Mesenchymal stem cell (in vitro differentiated cells and primary cell): ENCODE measurements around the gene ARAF.

Experiments used
- DNase-seq: peaks from one replicate; pipeline ENCODE4 v3.0.0-alpha.2; 2013
- H2AFZ ChIP-seq: one replicate; pipeline ENCODE4 v1.6.1; 2013; ENCODE audit warnings: low read depth, mild to moderate bottlenecking, control low read depth, inconsistent platforms, low read length, moderate library complexity
- H2AK5ac ChIP-seq: 2 replicates; pipeline ENCODE4 v1.6.1; 2013; ENCODE audit warnings: low read length, moderate library complexity, mild to moderate bottlenecking, inconsistent platforms; ENCODE audit not compliant: severe bottlenecking
- H2BK120ac ChIP-seq: one replicate; pipeline ENCODE4 v1.6.1; 2013; ENCODE audit warnings: low read depth, mild to moderate bottlenecking, inconsistent platforms, low read length, moderate library complexity
- H2BK12ac ChIP-seq, 2 experiments: one replicate each; pipeline ENCODE4 v1.6.1; 2013; ENCODE audit warnings: inconsistent platforms in 2 of 2, low read length in 2 of 2, mild to moderate bottlenecking in 2 of 2, moderate library complexity in 2 of 2, control low read depth in 1 of 2
- H2BK15ac ChIP-seq: one replicate; pipeline ENCODE4 v1.6.1; 2013; ENCODE audit warnings: mild to moderate bottlenecking, low read depth, inconsistent platforms; ENCODE audit not compliant: poor library complexity, severe bottlenecking
- H2BK5ac ChIP-seq: 2 replicates; pipeline ENCODE4 v1.6.1; 2013; ENCODE audit warnings: low read depth, mild to moderate bottlenecking, low read length, control low read depth, inconsistent platforms; ENCODE audit not compliant: poor library complexity, severe bottlenecking
- H3K14ac ChIP-seq, 2 experiments: one replicate each; pipeline ENCODE4 v1.6.1; 2013; ENCODE audit warnings: inconsistent platforms in 2 of 2, low read length in 2 of 2, control low read depth in 1 of 2, mild to moderate bottlenecking in 1 of 2, moderate library complexity in 1 of 2
- H3K18ac ChIP-seq, 2 experiments: one replicate each; pipeline ENCODE4 v1.6.1; 2013; ENCODE audit warnings: inconsistent platforms in 2 of 2, low read length in 2 of 2, control low read depth in 1 of 2, low read depth in 1 of 2, mild to moderate bottlenecking in 1 of 2
- H3K23ac ChIP-seq, 2 experiments: one replicate each; pipeline ENCODE4 v1.6.1; 2013; ENCODE audit warnings: inconsistent platforms in 2 of 2, low read length in 2 of 2, mild to moderate bottlenecking in 2 of 2, moderate library complexity in 2 of 2, control low read depth in 1 of 2
- H3K27ac ChIP-seq: 2 replicates; pipeline ENCODE4 v1.5.1; 2013; ENCODE audit warnings: mild to moderate bottlenecking, moderate library complexity, low read length, control low read depth, inconsistent platforms; ENCODE audit not compliant: poor library complexity, severe bottlenecking
- H3K27me3 ChIP-seq, 2 experiments: 2 replicates each; pipeline versions ENCODE4 v1.6.1 to v1.7.0; 2013; ENCODE audit warnings: low read length in 2 of 2, mild to moderate bottlenecking in 2 of 2, moderate library complexity in 2 of 2, control low read depth in 1 of 2, inconsistent platforms in 1 of 2; ENCODE audit not compliant: control insufficient read depth in 1 of 2, insufficient read depth in 1 of 2
- H3K36me3 ChIP-seq, 2 experiments: 2 replicates each; pipeline versions ENCODE4 v1.6.1 to v1.7.0; 2013; ENCODE audit warnings: low read length in 2 of 2, control low read depth in 1 of 2, inconsistent platforms in 1 of 2, low read depth in 1 of 2, mild to moderate bottlenecking in 1 of 2; ENCODE audit not compliant: insufficient read depth in 2 of 2, control insufficient read depth in 1 of 2
- H3K4ac ChIP-seq, 2 experiments: one replicate each; pipeline ENCODE4 v1.6.1; 2013; ENCODE audit warnings: inconsistent platforms in 2 of 2, low read length in 2 of 2, mild to moderate bottlenecking in 2 of 2, moderate library complexity in 2 of 2, control low read depth in 1 of 2, low read depth in 1 of 2
- H3K4me1 ChIP-seq: 2 replicates; pipeline ENCODE4 v1.6.1; 2013; ENCODE audit warnings: low read depth, low read length, control low read depth; ENCODE audit not compliant: control insufficient read depth, insufficient read depth
- H3K4me2 ChIP-seq: 2 replicates; pipeline ENCODE4 v1.6.1; 2013; ENCODE audit warnings: low read length, mild to moderate bottlenecking, inconsistent platforms; ENCODE audit not compliant: poor library complexity, severe bottlenecking
- H3K4me3 ChIP-seq, 2 experiments: 2 replicates each; pipeline versions ENCODE4 v1.5.1 to v1.7.0; 2013; ENCODE audit warnings: low read length in 2 of 2, mild to moderate bottlenecking in 2 of 2, control low read depth in 1 of 2, low read depth in 1 of 2; ENCODE audit not compliant: insufficient read depth in 1 of 2
- H3K79me1 ChIP-seq: replicated peaks from 2 replicates; pipeline ENCODE4 v1.6.1; 2013; ENCODE audit warnings: mild to moderate bottlenecking, control low read depth, low read length, inconsistent platforms; ENCODE audit not compliant: poor library complexity, severe bottlenecking
- H3K9ac ChIP-seq: 2 replicates; pipeline ENCODE4 v1.7.0; 2013; ENCODE audit warnings: mild to moderate bottlenecking, low read length, moderate library complexity
- H3K9me3 ChIP-seq: 2 replicates; pipeline ENCODE4 v1.7.0; 2013; ENCODE audit warnings: mild to moderate bottlenecking, low read length; ENCODE audit not compliant: control insufficient read depth
- H4K8ac ChIP-seq: one replicate; pipeline ENCODE4 v1.6.1; 2013; ENCODE audit warnings: inconsistent platforms, mild to moderate bottlenecking, low read length, moderate library complexity
- H4K91ac ChIP-seq: one replicate; pipeline ENCODE4 v1.6.1; 2013; ENCODE audit warnings: mild to moderate bottlenecking, low read length, inconsistent platforms
- WGBS: methylation state at CpG from one replicate; pipeline ENCODE4 v1.1.7; 2013; ENCODE audit warnings: mixed read lengths; 5-methylcytosine and 5-hydroxymethylcytosine counted together

Gene ARAF

GRCh38 chrX:47605024-47605423 lies 44.0 kb downstream of the ARAF start:
- 91% methylated on average over 9 of the region's 9 CpGs for WGBS
- no peak overlapping the region for H2BK12ac ChIP-seq
- no peak overlapping the region for H2AK5ac ChIP-seq
- H4K8ac ChIP-seq = no peak overlapping the region
- H3K9me3 ChIP-seq = peaks cover 13% of the 10 kb centered on the region
- H3K36me3 ChIP-seq = no peaks in the 10 kb centered on the region
- no peak overlapping the region for H3K9ac ChIP-seq
- H3K4ac ChIP-seq = no peak overlapping the region
- no peak overlapping the region for H3K23ac ChIP-seq
- H3K4me1 ChIP-seq = peaks cover 2% of the 10 kb centered on the region
- no peak overlapping the region for H3K4me3 ChIP-seq
- H2BK5ac ChIP-seq = no peak overlapping the region
- no peak overlapping the region for H2BK120ac ChIP-seq
- no peak overlapping the region for H4K91ac ChIP-seq
- H3K79me1 ChIP-seq = no peaks in the 10 kb centered on the region
- no peak for DNase-seq
- H3K27ac ChIP-seq = no peak overlapping the region
- H2AFZ ChIP-seq = no peak overlapping the region
- H3K18ac ChIP-seq = no peak overlapping the region
- H3K14ac ChIP-seq = no peak overlapping the region
- no peak overlapping the region for H2BK15ac ChIP-seq
- no peak overlapping the region for H3K4me2 ChIP-seq
- peaks cover 12 to 38% of the 10 kb centered on the region in 2 experiments for H3K27me3 ChIP-seq

GRCh38 chrX:47607091-47607490 lies 46.1 kb downstream of the ARAF start:
- Histone ChIP-seq H4K91ac (no peak overlapping the region), H3K4me2 (no peak overlapping the region), H2BK15ac (no peak overlapping the region), H3K9ac (no peak overlapping the region), H3K27ac (no peak overlapping the region), H3K4me1 (peaks cover 2% of the 10 kb centered on the region), H2AFZ (no peak overlapping the region), H2BK120ac (no peak overlapping the region), H3K9me3 (peaks cover 15% of the 10 kb centered on the region), H3K23ac (no peak overlapping the region), H2BK5ac (no peak overlapping the region), H3K27me3 (peaks cover 12 to 51% of the 10 kb centered on the region in 2 experiments), H3K36me3 (no peaks in the 10 kb centered on the region), H3K4ac (no peak overlapping the region), H3K14ac (no peak overlapping the region), H3K79me1 (no peaks in the 10 kb centered on the region), H2BK12ac (no peak overlapping the region), H3K4me3 (no peak overlapping the region), H3K18ac (no peak overlapping the region), H2AK5ac (no peak overlapping the region), H4K8ac (no peak overlapping the region)
- DNase-seq = peak; percentile 22

DNA sequence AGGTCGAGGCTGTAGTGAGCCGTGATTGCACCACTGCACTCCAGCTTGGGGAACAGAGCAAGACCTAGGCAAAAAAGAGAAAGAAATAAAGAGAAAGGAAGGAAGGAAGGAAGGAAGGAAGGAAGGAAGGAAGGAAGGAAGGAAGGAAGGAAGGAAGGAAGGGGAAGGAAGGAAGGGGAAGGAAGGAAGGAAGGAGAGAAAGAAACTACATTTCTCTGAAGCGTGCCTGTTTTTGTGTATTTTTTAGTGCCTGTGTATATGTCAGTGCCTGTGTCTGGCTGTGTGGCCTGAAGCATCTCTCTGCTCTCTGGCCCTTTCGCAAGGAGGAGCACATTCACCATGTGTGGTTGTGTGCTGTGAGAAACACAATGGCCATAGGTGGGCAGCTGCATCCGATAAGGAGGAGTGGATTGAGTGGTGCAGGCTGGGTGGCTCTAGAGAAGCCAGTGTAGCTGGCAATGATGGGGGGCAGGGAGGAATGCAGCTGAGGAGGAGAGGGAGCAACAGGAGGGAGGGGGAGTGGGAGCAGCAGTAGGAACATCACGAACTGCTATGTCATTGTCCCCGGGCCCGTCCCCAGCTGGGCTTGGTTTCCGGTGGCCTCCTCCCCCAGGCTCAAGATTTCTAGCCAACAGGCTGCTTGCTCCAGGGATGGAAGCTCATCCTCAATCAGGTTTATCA lies 47.3 kb downstream of the ARAF start:
- Histone ChIP-seq H3K4me2 (no peak overlapping the region), H3K79me1 (no peaks in the 10 kb centered on the region), H4K91ac (no peak overlapping the region), H3K4me1 (peaks cover 2% of the 10 kb centered on the region), H3K4ac (no peak overlapping the region), H3K23ac (no peak overlapping the region), H2BK12ac (no peak overlapping the region), H2AK5ac (no peak overlapping the region), H3K9me3 (peaks cover 15% of the 10 kb centered on the region), H2BK5ac (no peak overlapping the region), H2BK15ac (no peak overlapping the region), H3K27me3 (peaks cover 12 to 59% of the 10 kb centered on the region in 2 experiments), H2BK120ac (no peak overlapping the region), H3K14ac (no peak overlapping the region), H3K9ac (no peak overlapping the region), H3K4me3 (no peak overlapping the region), H3K18ac (no peak overlapping the region), H2AFZ (no peak overlapping the region), H3K36me3 (no peaks in the 10 kb centered on the region), H4K8ac (no peak overlapping the region), H3K27ac (no peak overlapping the region)
- 69% methylated on average over 5 of the region's 9 CpGs for WGBS
- no peak for DNase-seq

DNA sequence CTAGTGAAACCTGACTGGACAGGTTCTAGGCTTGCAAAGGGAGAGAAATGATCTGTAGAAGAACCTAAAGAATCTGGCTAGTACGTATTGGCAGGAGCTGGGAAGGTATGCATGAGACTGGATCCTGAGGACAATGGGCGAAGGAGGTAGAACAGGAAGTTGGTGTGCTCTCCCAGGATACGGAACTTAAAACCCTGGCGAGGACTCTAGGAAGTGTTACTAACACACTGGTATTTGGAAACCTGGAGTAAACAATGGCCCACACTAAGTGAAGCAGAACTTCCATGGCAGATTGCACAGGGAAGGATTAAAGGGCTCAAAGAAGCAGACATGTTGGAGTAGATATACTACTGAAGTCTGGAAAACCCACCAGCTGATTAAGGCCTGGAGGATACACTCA lies 49.5 kb downstream of the ARAF start:
- Histone ChIP-seq H4K8ac (no peak overlapping the region), H2BK120ac (no peak overlapping the region), H3K9me3 (peaks cover 25% of the 10 kb centered on the region), H3K4me2 (no peak overlapping the region), H2BK12ac (no peak overlapping the region), H3K27ac (no peak overlapping the region), H3K79me1 (no peaks in the 10 kb centered on the region), H3K4me3 (no peak overlapping the region), H3K27me3 (peaks cover 4 to 65% of the 10 kb centered on the region in 2 experiments), H2BK5ac (no peak overlapping the region), H4K91ac (no peak overlapping the region), H2BK15ac (no peak overlapping the region), H3K4me1 (no peaks in the 10 kb centered on the region), H3K36me3 (no peaks in the 10 kb centered on the region), H3K14ac (no peak overlapping the region), H2AFZ (no peak overlapping the region), H2AK5ac (no peak overlapping the region), H3K9ac (no peak overlapping the region), H3K18ac (no peak overlapping the region), H3K4ac (no peak overlapping the region), H3K23ac (no peak overlapping the region)
- DNase-seq = no peak
- 81% methylated on average over 4 of the region's 4 CpGs for WGBS
